HG02798 (cell line): ENCODE results near the gene MYG1.
"Not testable (repeated sequence)": the region's sequence is repeated elsewhere in the genome, so short reads cannot be mapped to it uniquely, and the experiment has no call there.

ENCODE experiments used
- ATAC-seq: cut with Tn5 transposase; IDR thresholded peaks from one replicate; pipeline ENCODE4 v1.9.1; 2021; ENCODE audit warnings: mild to moderate bottlenecking; ENCODE audit not compliant: unreplicated experiment, poor library complexity

MYG1 gene

DNA sequence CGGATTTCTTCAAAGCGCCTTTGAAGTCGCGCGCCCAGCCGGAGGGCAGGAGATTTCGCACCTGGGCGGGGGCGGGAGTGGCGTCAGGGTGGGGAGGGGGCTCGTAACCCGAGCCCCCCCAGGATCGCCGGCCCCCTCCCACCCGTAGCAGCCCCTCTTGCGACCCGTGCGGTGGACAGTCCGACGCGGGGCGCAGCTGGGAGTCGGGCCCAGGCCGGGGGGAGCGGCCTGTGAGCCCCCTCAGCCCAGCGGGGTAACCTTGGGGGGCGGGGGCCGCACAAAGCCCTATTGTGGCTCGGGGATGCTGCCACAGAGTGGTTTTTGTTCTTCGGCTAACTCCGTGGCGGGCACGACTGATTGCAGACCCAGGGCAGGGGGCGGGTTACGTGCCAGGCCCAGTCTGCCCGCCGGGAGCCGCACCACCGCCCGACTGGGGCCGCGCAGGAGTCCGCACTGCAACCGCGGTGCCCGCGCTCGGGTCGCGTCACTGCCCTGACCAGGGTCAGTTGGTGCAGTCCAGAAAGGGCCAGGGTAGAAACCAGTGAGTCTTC lies 26.1 kb downstream of the MYG1 start:
- no peak for ATAC-seq

DNA sequence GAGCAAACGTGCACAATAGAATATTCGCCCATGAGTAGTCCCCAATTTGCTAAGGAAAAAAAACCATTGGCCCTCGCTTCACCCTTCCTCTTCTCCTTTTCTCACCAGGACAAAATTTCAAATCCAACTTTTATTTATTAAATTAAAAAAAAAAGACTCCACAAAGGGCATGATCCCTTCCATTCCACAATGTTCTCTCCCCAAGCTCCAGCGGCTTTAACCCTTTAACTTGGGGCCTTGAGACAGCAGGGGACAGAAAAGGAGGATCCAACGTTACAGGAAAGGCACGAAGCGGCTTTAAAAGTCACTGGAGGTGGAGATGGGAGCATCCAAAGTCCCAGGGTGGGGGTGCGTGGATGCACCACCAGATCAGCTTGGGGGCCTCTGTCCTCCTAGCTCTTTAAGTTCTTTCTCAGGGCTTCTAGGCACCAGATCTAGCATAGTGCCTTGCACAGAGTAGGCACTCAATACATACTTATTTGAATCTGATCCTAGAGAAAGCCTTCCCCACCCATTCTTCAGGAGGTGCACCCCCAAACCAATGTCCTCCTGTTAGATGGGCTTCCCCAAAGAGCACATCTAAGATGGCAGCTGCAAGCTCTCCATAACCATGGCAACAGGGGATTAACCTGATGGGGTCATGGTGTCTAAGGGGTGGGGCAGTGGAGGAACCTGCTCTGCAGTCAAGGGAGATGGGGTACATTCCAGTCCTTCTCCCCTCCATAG lies 27.1 kb downstream of the MYG1 start:
- no peak for ATAC-seq

DNA sequence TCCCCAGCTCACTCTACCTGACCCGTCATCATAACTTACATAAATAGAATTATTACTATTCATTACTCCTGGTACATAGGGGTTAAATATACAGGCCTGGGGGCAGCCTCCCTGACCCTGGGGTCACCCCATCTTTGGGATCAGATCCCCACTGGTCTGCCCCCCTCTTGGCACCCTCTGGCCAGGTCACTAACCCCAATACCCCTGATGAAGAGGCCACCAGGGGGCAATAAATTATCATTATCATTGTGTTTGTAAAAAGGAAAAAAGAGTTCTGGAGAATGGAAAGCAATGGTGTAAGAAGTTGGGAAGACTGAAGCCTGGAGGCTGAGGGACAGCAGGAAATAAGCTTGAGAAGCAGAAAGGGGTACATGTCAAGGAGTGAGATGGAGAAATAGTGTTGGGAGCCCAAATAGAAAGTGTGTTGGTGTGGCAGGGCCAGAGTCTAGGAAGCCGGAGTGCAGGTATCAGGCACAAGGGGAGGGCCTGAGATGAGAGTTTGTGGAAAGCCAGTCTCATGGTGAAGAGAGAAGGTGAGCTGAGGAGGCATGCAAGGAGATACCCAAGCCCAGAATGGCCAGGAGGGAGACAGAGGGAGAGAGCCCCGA lies 28.0 kb downstream of the MYG1 start:
- ATAC-seq: no peak

DNA sequence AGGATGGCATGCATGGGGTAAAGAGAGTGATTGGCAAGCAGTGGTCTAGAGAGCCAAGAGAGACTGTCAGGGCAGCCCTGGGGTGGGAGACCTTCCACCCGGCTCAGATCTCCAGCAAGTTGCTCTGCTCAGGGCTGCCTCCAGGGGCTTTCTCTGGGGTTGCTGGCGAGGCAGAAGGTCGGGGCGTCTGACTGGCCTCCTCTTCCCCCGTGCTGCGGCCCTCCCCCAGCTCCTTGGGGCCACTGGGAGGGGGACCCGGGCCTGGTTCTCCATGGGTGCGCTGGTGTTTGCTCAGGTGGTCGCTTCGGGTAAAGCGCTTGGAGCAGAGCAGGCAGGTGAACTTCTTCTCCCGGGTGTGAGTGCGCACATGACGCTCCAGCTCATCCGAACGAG lies 28.5 kb downstream of the MYG1 start:
- ATAC-seq: no peak

DNA sequence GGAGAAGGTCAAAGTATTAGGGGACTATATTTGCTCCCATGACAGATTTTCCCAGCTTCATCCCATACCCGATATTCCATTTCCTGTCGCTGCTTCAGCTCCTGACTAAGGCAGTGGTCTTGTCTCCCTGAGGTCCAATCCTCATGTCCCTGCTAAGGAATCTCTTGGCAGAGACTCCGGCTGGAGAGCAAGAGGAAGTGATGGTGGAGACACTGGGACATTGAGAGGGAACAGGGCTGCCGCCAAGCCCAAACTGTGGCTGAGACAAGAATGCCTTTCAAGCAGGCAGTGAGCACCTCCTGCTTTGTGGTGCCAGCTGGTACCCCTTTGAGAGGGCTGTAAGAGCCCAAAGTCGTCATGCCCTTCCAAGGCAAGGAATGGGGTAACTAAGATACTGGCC lies 31.2 kb downstream of the MYG1 start:
- ATAC-seq: no peak

DNA sequence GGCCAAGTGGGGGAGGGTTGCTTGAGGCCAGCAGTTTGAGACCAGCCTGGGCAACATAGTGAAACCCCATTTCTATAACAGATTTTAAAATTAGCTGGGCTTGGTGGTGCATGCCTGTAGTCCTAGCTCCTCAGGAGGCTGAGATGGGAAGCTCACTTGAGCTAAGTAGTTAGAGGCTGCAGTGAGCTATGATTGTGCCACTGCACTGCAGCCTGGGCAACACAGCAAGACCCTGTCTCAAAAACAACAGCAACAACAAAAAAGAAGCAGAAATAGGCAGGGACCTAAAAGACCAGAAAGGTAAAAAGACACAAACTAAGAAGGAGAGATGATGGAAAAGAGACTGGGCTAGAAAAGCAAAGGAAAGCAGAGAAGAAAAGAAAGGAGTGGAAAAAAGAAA lies 32.8 kb downstream of the MYG1 start:
- ATAC-seq: not testable (repeated sequence)

DNA sequence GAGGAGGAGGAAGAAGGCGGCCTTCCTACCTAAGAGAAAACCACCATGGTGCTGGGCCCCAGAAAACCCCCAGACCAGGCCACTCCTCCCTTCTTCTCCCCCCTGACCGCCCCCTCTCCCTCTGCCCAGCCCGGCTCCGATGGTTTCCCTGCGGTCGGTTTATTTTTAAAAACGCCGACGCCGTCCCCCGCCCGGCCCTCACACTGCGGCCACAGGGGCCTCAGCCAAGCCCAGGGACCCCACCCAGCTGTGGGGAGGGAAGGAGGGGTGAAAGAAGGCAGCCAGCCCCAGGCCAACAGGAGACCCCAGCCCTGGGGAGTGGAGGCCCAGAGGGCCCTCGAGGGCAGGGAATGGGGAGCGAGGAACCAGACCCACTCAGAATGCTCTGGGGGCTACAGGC lies 33.2 kb downstream of the MYG1 start:
- no peak for ATAC-seq

DNA sequence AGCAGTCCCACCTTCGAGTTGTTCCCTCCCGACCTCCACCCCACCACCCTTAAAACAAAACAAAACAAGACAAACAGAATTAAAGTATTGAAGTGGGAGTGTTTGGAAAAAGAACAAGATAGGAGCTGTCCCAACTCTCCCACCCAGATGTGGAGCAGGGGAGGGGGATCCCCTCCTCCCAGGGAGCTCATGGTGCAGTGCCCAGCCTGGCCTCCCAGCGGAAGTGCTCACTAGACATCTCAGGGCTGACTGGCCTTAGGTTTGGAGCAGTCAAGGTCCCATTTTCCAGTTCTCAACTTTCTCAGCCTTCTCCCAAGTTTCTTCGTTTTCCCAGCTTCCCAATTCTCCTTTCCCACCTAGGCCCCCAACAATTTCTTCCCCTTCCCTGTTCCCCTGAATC lies 33.8 kb downstream of the MYG1 start:
- no peak for ATAC-seq

DNA sequence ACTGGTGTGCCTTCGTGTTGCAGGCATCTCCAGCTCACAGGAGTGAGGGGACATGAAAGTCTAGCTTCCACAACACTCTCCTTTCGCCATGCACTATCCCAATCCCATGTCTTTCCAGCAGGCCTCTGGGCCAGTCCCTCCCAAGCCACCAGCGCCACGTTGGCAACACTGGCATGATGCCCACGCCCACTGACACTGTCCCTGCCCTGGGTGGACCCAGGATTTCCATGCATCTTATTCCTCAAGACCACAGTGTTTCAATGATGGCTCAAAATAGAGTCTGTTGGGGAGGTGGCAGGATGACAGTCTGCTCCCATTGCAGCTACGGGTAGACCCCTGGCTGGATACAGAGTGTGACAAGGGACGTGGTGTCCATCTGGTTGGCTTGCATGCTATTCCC lies 34.4 kb downstream of the MYG1 start:
- no peak for ATAC-seq

DNA sequence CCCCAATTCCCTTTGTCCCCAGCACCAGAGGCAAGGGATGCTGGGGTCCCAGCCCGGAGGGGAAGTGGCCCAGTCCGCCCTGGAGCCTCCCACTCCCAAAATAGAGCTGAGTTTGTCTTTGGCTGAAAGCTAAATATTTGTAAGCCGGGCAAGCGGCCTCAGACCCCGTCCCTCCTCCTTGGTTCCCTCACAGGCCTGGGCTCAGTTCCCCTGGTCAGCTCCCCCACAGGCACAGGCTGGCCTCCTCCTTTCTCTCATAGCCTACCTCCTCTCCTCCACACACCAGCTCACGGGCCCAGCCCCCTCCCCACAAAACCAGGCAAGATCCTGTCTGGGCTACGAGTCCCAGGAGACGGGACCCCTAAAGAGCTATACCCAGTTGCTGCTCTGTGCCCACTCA lies 35.3 kb downstream of the MYG1 start:
- ATAC-seq: no peak

DNA sequence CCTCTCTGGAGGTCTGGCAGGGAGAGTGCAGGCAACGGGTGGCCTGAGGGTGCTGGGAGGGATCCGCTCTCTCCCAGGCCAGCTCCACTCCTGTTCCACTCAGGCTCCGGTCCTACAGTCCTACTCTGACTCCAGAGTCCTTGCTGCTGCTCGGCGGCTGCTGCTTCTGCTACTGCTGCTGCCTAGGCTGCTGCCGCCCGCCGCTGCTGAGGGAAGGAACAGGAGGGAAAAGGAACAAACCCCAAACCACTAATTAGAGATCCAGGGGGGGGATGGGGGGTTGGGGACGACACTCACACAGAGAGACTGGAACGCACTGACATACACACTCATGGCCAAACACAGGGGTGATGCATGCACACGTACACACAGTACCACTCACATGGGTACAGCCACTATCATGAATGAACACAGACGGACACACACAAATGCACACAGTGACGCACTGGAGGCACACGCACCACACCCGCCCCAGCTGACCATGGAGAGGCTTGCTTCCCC lies 36.7 kb downstream of the MYG1 start, which contains the start of gene SP7:
SP7 (minus strand) TSS at position 174 of the 501 bp plus-strand sequence. CDS start 708 bp downstream, outside the sequence.
- no peak for ATAC-seq

DNA sequence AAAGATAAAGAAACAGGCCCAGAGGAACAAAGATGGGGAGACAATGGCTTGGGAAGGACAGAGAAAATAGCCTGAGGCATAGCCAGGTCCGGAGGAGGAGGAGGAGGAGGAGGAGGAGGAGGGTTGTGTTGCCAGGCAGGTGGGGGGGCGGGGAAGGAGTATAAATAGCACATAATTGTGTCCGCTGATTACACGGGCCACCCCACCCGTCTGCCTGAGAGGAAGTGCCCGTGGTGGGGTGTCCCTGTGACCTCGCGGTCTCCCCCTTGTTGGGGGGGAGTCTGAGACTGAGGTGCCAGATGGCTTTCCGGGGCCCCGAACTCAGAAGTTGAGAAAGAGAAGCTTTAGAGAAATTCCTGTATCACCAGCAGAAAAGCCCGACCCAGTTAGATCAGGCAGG lies 38.5 kb downstream of the MYG1 start:
- ATAC-seq: no peak

DNA sequence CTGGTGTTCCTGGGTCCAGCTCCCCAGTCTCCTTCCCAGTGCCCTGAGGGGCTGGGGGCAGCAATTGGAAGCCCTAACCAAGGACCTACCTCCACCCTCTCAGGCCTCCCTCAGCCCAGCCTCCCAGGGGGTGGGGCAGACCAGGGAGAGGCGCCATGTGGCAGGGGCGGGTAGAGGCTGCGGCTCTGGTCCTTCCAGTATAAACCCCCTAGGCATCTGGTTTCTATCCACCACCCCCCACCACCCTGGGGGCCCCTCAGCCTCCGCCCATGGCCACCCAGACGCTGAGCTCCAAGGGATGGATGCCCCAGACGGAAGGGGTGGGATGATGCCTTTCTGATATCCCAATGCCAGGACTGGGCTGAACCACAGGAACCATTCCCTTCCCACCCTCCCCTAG lies 39.4 kb downstream of the MYG1 start:
- ATAC-seq: no peak

DNA sequence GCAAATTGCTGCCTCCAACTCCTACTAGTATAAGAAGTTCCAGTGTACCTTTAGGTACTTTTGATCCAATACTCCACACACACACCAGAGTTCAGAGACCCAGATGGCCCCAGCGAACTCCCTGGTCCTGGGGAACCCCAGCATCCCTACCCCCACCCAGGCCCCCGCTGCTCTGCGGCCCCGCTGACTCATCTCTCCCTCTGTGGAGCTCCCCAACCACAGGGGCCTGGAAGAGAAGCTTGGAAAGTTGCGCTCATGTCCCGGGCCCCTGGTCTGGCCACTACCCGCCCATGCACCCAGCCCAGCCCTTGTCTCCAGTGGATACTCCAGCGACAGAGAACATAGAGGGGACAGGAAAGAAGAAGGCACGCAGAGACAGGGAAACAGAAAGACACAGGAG lies 40.9 kb downstream of the MYG1 start:
- no peak for ATAC-seq

DNA sequence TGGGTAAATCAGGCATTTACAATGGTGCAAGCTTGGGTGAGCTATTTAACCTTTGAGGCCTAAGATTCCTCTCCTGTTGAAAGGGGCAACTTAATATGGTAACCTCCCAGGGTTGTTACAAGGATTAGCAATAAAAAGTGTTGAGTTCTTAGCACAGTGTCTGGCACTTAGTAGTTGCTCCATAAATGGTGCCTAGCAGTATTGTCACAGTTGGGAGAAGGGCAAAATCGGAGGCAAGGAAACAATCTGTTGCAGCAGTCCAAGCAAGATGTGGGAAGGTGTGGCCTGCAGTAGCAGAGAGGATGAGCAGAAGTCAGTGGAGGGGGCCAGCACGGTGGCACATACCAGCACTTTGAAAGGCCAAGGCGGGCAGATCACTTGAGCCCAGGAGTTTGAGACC lies 44.0 kb downstream of the MYG1 start:
- no peak for ATAC-seq

DNA sequence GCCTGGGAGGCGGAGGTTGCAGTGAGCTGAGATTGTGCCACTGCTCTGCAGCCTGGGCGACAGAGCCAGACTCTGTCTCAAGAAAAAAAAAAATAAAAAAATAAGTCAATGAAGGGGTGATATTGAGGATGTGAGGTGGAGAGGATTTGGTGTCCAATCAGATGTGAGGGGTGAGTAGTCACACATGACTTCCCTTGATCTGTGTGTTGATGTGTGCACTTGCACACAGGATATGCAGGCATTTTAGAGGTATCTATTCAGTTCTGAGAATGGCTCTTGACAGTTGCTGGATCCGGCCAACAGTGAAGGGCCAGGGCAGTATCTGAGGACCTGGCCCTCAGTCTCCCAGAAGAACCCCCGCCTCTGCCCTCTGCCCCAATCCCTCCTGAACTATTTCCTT lies 44.5 kb downstream of the MYG1 start:
- ATAC-seq: no peak

DNA sequence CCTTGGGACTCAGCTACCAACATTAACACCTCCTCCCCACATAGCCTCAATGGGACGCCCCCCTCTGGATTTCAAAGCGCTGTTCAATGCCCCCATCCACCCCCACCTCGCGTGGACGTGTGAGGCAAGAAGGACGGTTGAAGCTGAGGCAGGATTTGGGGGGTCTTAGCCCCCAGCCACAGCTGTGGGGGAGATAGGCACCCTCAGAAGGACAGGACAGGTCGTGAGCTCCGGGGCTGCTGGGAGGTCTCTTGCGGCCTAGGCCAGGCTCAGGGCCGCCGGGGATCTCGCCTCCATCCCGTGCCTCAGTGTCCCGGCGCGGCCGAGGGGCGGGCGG lies 45.0 kb downstream of the MYG1 start:
- no peak for ATAC-seq

DNA sequence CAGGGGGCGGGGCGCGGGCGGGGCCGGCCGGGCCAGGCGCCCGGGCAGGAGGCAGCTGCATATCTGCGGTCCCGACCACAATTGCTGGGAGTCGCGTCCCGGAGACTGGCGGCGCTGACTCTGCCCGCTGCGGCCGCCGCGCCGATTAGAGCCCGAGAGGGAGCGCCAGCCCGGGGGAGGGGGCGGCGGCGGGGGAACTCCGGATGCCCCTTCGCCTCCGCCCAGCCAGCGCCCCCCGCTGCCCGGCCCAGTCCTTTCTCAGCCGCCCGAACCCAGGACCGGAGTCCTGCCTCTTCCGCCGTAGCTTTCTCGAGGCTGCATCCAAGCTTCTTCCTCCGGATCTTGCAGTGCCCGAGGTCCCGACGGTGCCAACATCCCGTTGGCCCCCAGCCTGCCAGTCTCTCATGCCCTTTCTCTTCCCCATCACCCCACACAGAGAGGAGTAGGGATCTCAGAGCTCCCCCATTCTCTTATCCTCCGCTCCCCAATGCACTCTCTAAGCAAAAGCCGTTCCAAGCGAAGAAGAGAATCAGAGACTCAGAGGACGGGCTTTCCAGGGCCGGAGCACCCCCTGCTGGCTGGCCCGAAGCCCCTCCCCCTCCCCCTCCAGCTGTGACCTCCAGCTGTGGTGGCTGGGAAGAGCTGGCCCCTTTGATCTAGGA lies 45.5 kb downstream of the MYG1 start:
- ATAC-seq: peak; percentile 60

DNA sequence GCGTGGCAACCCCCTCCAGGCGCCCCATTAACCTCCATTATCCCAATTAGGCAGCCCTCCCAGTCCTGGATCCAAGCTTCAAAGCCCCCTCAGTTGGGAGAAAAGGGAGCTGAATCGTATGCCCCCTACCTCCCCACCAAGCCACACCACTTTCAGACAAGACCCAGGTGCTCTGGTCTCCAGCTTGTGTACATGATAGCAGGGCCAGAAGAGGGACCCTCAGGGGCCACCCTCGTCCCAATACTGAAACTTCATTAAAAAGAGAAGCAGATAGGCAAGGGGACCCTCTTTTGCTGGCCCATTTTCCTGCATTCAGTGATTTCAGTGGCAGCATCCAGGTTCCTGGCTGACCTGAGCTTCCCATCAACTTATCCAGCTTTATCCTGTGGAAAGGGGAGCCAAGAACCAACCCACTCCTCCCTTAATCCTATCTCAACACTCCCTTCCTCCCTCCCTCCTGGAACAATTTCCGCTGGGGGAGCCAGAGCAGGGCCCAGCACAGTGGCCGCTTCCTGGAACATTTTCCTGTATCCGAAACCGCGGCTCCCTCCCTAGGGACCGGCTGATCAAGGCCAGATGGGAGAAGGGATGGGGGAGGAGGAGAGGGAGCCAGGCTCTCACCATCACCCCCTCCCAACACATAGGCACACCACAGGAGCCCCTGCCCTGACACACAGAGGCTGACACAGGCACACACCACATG lies 46.1 kb downstream of the MYG1 start:
- no peak for ATAC-seq

DNA sequence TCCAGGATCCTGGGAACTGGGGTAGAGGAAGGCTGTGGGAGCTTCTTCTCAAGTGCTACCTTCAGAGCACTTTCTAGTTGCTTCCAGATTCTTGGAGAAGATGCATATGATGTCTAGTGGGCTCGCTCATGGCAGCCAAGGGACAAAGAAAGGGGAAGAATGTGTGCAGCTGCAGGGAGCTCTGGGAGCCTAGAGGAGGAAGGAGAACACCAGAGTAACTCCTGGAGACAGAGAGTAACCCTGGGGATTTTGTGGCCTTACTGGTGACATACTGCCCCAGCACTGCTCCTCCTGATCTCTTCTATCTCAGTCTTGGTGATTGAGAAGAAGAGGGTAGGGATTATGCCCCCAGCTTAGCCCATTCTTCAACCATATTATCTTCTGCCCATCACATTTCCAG lies 47.0 kb downstream of the MYG1 start:
- no peak for ATAC-seq

DNA sequence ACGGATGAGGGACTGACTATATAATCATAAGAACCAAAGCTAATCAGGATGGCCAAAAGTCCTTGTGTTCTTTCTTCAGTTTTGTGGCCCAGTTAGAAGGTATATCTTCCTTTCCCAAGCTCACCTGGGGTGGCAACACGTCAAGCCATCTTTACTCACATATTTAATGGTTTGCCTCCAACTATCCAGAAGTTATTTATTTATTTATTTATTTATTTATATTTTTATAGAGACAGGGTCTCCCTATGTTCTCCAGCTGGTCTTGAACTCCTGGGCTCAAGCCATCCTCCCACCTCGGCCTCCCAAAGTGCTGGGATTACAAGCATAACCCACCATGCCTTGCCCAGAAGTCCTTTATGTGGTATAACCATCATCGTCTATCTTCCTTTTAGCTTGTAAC lies 48.4 kb downstream of the MYG1 start:
- no peak for ATAC-seq
